Measurements from ENCODE around the gene AFG3L2.
A peak's percentile ranks its signal among the peaks of the same experiment; 100 is the strongest.

AFG3L2 gene

GRCh38 chr18:12324991-12325725, 51.9 kb downstream of the AFG3L2 start:
- Histone ChIP-seq H3K27ac (ENCODE audit: low read length) (no peak overlapping the region), H3K4me3 (ENCODE audit: low read length) (no peak overlapping the region), H4K20me1 (ENCODE audit: insufficient read depth, low read length) (no peaks in the 10 kb centered on the region), H3K4me1 (ENCODE audit: low read length) (peaks cover 5% of the 10 kb centered on the region; the same call in 1 of the 2 replicates), H3K27me3 (ENCODE audit: low read depth, low read length) (no peaks in the 10 kb centered on the region), H2AFZ (ENCODE audit: low read depth, low read length) (no peak overlapping the region), H3K36me3 (replicated peaks; ENCODE audit: low read depth, low read length) (peaks cover 50% of the 10 kb centered on the region), H3K9me3 (ENCODE audit: insufficient read depth, low read length) (no peaks in the 10 kb centered on the region), H3K79me2 (ENCODE audit: low read length) (no peaks in the 10 kb centered on the region), H3K4me2 (ENCODE audit: low read length) (no peak overlapping the region), H3K9ac (ENCODE audit: low read length) (no peak overlapping the region)
- no peak for TF ChIP-seq CTCF (IDR thresholded peaks at IDR 0.05; ENCODE audit: low read depth, low read length)
- TF ChIP-seq EZH2phosphoT487 (IDR thresholded peaks at IDR 0.05; ENCODE audit: low read depth) = no peak

GRCh38 chr18:12321333-12321732, 55.7 kb downstream of the AFG3L2 start:
- no peak overlapping the region for H2AFZ ChIP-seq (ENCODE audit: low read depth, low read length)
- H3K4me1 ChIP-seq (ENCODE audit: low read length) = peaks cover 26% of the 10 kb centered on the region
- no peak overlapping the region for H3K27ac ChIP-seq (ENCODE audit: low read length)
- TF ChIP-seq CTCF (IDR thresholded peaks at IDR 0.05; ENCODE audit: low read depth, low read length) (no peak), EZH2phosphoT487 (IDR thresholded peaks at IDR 0.05; ENCODE audit: low read depth) (no peak)
- H3K79me2 ChIP-seq (ENCODE audit: low read length) = no peaks in the 10 kb centered on the region
- no peak overlapping the region for H3K4me3 ChIP-seq (ENCODE audit: low read length)
- H3K4me2 ChIP-seq (ENCODE audit: low read length) = no peak overlapping the region
- H3K36me3 ChIP-seq (replicated peaks; ENCODE audit: low read depth, low read length) = peaks cover 19% of the 10 kb centered on the region
- no peaks in the 10 kb centered on the region for H3K27me3 ChIP-seq (ENCODE audit: low read depth, low read length)
- no peak overlapping the region for H3K9ac ChIP-seq (ENCODE audit: low read length)
- no peaks in the 10 kb centered on the region for H3K9me3 ChIP-seq (ENCODE audit: insufficient read depth, low read length)
- H4K20me1 ChIP-seq (ENCODE audit: insufficient read depth, low read length) = no peaks in the 10 kb centered on the region

- Histone ChIP-seq H3K9me3 (ENCODE audit: insufficient read depth, low read length) (no peaks in the 10 kb centered on the region), H3K4me2 (ENCODE audit: low read length) (no peak overlapping the region), H3K79me2 (ENCODE audit: low read length) (no peaks in the 10 kb centered on the region), H3K27me3 (ENCODE audit: low read depth, low read length) (no peaks in the 10 kb centered on the region), H3K27ac (ENCODE audit: low read length) (no peak overlapping the region), H3K9ac (ENCODE audit: low read length) (no peak overlapping the region), H2AFZ (ENCODE audit: low read depth, low read length) (no peak overlapping the region), H3K36me3 (replicated peaks; ENCODE audit: low read depth, low read length) (peaks cover 3% of the 10 kb centered on the region), H3K4me3 (ENCODE audit: low read length) (no peak overlapping the region), H3K4me1 (ENCODE audit: low read length) (peaks cover 49% of the 10 kb centered on the region), H4K20me1 (ENCODE audit: insufficient read depth, low read length) (no peaks in the 10 kb centered on the region)
- TF ChIP-seq EZH2phosphoT487 (IDR thresholded peaks at IDR 0.05; ENCODE audit: low read depth) (no peak), CTCF (IDR thresholded peaks at IDR 0.05; ENCODE audit: low read depth, low read length) (no peak)
These were observed 58.2 kb downstream of the AFG3L2 start for GRCh38 chr18:12318857-12319256.

GRCh38 chr18:12318334-12318697, 58.7 kb downstream of the AFG3L2 start:
- peak overlapping the region; percentile 40 for H3K27ac ChIP-seq (ENCODE audit: low read length)

More at GRCh38 chr18:12318334-12318697, 58.7 kb downstream of the AFG3L2 start:
- Histone ChIP-seq H3K9ac (ENCODE audit: low read length) (no peak overlapping the region), H3K36me3 (replicated peaks; ENCODE audit: low read depth, low read length) (peaks cover 4% of the 10 kb centered on the region), H2AFZ (ENCODE audit: low read depth, low read length) (0 out of 2 replicates have a peak overlapping the region, but pooled peaks have one; percentile 38), H3K79me2 (ENCODE audit: low read length) (no peaks in the 10 kb centered on the region), H3K9me3 (ENCODE audit: insufficient read depth, low read length) (no peaks in the 10 kb centered on the region), H3K4me3 (ENCODE audit: low read length) (no peak overlapping the region), H3K27me3 (ENCODE audit: low read depth, low read length) (no peaks in the 10 kb centered on the region), H3K4me1 (ENCODE audit: low read length) (peaks cover 54% of the 10 kb centered on the region), H4K20me1 (ENCODE audit: insufficient read depth, low read length) (no peaks in the 10 kb centered on the region), H3K4me2 (ENCODE audit: low read length) (peak overlapping the region; percentile 44)
- no peak for TF ChIP-seq EZH2phosphoT487 (IDR thresholded peaks at IDR 0.05; ENCODE audit: low read depth)
- TF ChIP-seq CTCF (IDR thresholded peaks at IDR 0.05; ENCODE audit: low read depth, low read length) = no peak
